HepG2 (cell line): ENCODE results near the gene GPR31. TPM values are rescaled to one million over a fixed set of nuclear protein-coding genes. Genes with fewer than 3 reads are reported as not detected.

Source experiments
- FLYWCH1 ChIP-seq: sonication (generic); formaldehyde crosslinking; IDR thresholded peaks from 2 replicates; pipeline ENCODE4 v1.8.1; 2023; ENCODE audit warnings: mild to moderate bottlenecking, missing genetic modification reagents
- GABPB1 ChIP-seq: IDR thresholded peaks from 2 replicates; pipeline ENCODE4 v1.6.1; 2016; ENCODE audit warnings: mild to moderate bottlenecking, missing genetic modification reagents, moderate library complexity, missing compliant biosample characterization
- HNRNPUL1 ChIP-seq: fragments of 200-400 bp; formaldehyde crosslinking; IDR thresholded peaks from 2 replicates; pipeline ENCODE4 v1.6.1; 2017; ENCODE audit warnings: low read depth, mild to moderate bottlenecking, low read length, moderate library complexity
- KAT8 ChIP-seq: IDR thresholded peaks from 2 replicates; pipeline ENCODE4 v1.6.1; 2016; ENCODE audit warnings: missing genetic modification reagents, missing compliant biosample characterization
- LCORL ChIP-seq, 2 experiments: fragments of 450-650 bp in 1 of 2; sonication (generic) in 1 of 2; formaldehyde crosslinking in 1 of 2; IDR thresholded peaks; 2 replicates each; pipeline versions ENCODE4 v1.5.0 to v1.6.1; 2017 to 2020; ENCODE audit warnings: antibody characterized with exemption in 1 of 2, missing genetic modification reagents in 1 of 2
- MAFF ChIP-seq: IDR thresholded peaks from 2 replicates; pipeline ENCODE4 v1.6.1; 2011; ENCODE audit warnings: low read depth, low read length, improper control_type of control experiment
- MED1 ChIP-seq: sonication (generic); formaldehyde crosslinking; IDR thresholded peaks from 2 replicates; pipeline ENCODE4 v1.4.0; 2020; ENCODE audit warnings: missing genetic modification reagents
- NFE2 ChIP-seq: sonication (generic); formaldehyde crosslinking; IDR thresholded peaks from 2 replicates; pipeline ENCODE4 v1.4.0; 2020; ENCODE audit warnings: missing genetic modification reagents
- PITX1 ChIP-seq: sonication (generic); formaldehyde crosslinking; IDR thresholded peaks from 2 replicates; pipeline ENCODE4 v1.5.1; 2020; ENCODE audit warnings: mild to moderate bottlenecking, missing genetic modification reagents
- SIN3B ChIP-seq: fragments of 150-350 bp; IDR thresholded peaks from 2 replicates; pipeline ENCODE4 v1.6.1; 2014; ENCODE audit warnings: low read length
- SKI ChIP-seq: fragments of 450-650 bp; IDR thresholded peaks from one replicate; pipeline ENCODE4 v1.6.1; 2018; ENCODE audit warnings: mild to moderate bottlenecking; ENCODE audit not compliant: partially characterized antibody
- SMAD3 ChIP-seq: sonication (generic); formaldehyde crosslinking; IDR thresholded peaks from 2 replicates; pipeline ENCODE4 v1.4.0; 2020; ENCODE audit warnings: missing genetic modification reagents
- SMC3 ChIP-seq: IDR thresholded peaks from 2 replicates; pipeline ENCODE4 v1.6.1; 2011; ENCODE audit warnings: low read length, improper control_type of control experiment
- SP4 ChIP-seq: sonication (generic); formaldehyde crosslinking; IDR thresholded peaks from 2 replicates; pipeline ENCODE4 v1.8.1; 2023; ENCODE audit warnings: mild to moderate bottlenecking, missing genetic modification reagents
- SPEN ChIP-seq: sonication (generic); formaldehyde crosslinking; IDR thresholded peaks from 2 replicates; pipeline ENCODE4 v1.5.1; 2020; ENCODE audit warnings: low read depth, mild to moderate bottlenecking, missing genetic modification reagents
- ZBTB42 ChIP-seq: sonication (generic); formaldehyde crosslinking; IDR thresholded peaks from 2 replicates; pipeline ENCODE4 v1.5.0; 2020; ENCODE audit warnings: mild to moderate bottlenecking, missing genetic modification reagents
- ZMYM3 ChIP-seq: sonication (generic); formaldehyde crosslinking; IDR thresholded peaks from 2 replicates; pipeline ENCODE4 v1.5.1; 2020; ENCODE audit warnings: mild to moderate bottlenecking, missing genetic modification reagents
- ZNF232 ChIP-seq: sonication (generic); formaldehyde crosslinking; IDR thresholded peaks from 2 replicates; pipeline ENCODE4 v1.4.0; 2020; ENCODE audit warnings: missing genetic modification reagents, borderline replicate concordance
- ZNF589 ChIP-seq: sonication (generic); formaldehyde crosslinking; conservative IDR thresholded peaks from 2 replicates; pipeline ENCODE4 v1.8.0; 2022; ENCODE audit warnings: mild to moderate bottlenecking, moderate library complexity, missing genetic modification reagents
- ZNF839 ChIP-seq: sonication (generic); formaldehyde crosslinking; IDR thresholded peaks from 2 replicates; pipeline ENCODE4 v1.4.0; 2020; ENCODE audit warnings: missing genetic modification reagents, mild to moderate bottlenecking, borderline replicate concordance
- ZZZ3 ChIP-seq: sonication (generic); formaldehyde crosslinking; IDR thresholded peaks from 2 replicates; pipeline ENCODE4 v1.4.0; 2020; ENCODE audit warnings: missing genetic modification reagents, mild to moderate bottlenecking, borderline replicate concordance
- polyA plus RNA-seq, 8 experiments: library from polyadenylated mRNA; depleted of rRNA in 3 of 8; stranded (reverse) in 7 of 8; unstranded in 1 of 8; fragments of >200 nt; fragmentation: Illumina TruSeq in 4 of 8; extraction: Trizol in 4 of 8; gene quantifications; 2 replicates each; pipeline versions ENCODE4 v1.2.1 to v1.2.3, GENCODE V29; 2011 to 2016; ENCODE audit warnings: low read depth in 4 of 8, missing spikeins in 1 of 8, mixed read lengths in 1 of 8; ENCODE audit not compliant: insufficient read depth in 1 of 8
- total RNA-seq, 5 experiments: library from RNA; depleted of rRNA; stranded (reverse); fragments of >200 nt; fragmentation: Illumina TruSeq; extraction: Trizol; gene quantifications; 2 replicates each; pipeline ENCODE4 v1.2.3, GENCODE V29; 2016; ENCODE audit warnings: low read depth in 1 of 5
- TF ChIP-seq, protein P1 (sequence below): sonication (generic); formaldehyde crosslinking; IDR thresholded peaks from 2 replicates; pipeline ENCODE4 v1.4.0; 2020; ENCODE audit warnings: mild to moderate bottlenecking, missing genetic modification reagents, borderline replicate concordance
- TF ChIP-seq, protein P2 (sequence below): sonication (generic); formaldehyde crosslinking; IDR thresholded peaks from 2 replicates; pipeline ENCODE4 v1.5.0; 2020; ENCODE audit warnings: mild to moderate bottlenecking, low read depth, missing genetic modification reagents, borderline replicate concordance
- TF ChIP-seq, protein P3 (sequence below): sonication (generic); formaldehyde crosslinking; IDR thresholded peaks from 2 replicates; pipeline ENCODE4 v1.4.0; 2020; ENCODE audit warnings: missing genetic modification reagents

The GPR31 gene
- total and polyA plus RNA-seq, 2 of the 13 experiments (the other 11 are each of a cell fraction or from before 2014, with no cell fraction given) = not detected

DNA sequence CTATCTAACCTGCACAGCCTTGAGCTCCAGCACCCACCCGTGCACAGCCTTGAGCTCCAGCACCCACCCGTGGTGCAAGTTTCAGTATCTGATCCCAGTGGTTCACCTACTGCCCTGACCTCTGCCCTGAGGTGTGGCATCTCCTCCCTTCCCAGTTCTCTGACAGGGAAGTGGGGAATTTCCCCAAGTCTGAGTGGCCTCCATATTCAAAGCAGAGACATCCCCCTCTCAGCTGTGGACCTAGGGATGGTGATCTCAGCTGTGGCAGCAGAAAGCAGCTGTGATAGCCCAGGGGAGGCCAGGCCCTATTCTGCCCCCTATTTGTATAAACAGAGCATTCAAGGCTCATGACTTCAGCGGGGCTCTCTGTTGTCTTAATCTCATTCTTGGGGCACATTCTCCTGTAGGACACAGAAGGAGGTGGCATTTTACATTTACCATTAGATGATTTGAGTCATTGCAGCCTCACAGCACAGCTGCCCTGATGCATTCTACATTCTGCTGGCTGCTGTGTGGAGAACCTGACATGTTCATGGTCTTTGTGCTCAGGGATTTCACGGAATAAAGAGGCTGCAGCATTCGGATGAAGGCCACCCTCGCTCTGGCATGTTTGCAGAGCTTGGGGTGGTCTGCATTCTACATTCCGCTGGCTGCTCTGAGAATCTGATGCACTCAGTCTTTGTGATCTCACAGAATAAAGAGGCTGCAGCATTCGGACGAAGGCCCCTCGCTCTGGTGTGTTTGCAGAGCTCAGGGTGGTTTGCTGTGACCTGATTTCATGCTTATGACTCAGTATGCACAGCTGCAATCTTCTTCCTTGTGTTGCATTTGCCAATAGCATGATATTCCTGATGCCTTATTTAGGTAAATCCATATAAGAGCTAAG, 16.9 kb downstream of the GPR31 start (continued):
- TF ChIP-seq, protein P1, sequence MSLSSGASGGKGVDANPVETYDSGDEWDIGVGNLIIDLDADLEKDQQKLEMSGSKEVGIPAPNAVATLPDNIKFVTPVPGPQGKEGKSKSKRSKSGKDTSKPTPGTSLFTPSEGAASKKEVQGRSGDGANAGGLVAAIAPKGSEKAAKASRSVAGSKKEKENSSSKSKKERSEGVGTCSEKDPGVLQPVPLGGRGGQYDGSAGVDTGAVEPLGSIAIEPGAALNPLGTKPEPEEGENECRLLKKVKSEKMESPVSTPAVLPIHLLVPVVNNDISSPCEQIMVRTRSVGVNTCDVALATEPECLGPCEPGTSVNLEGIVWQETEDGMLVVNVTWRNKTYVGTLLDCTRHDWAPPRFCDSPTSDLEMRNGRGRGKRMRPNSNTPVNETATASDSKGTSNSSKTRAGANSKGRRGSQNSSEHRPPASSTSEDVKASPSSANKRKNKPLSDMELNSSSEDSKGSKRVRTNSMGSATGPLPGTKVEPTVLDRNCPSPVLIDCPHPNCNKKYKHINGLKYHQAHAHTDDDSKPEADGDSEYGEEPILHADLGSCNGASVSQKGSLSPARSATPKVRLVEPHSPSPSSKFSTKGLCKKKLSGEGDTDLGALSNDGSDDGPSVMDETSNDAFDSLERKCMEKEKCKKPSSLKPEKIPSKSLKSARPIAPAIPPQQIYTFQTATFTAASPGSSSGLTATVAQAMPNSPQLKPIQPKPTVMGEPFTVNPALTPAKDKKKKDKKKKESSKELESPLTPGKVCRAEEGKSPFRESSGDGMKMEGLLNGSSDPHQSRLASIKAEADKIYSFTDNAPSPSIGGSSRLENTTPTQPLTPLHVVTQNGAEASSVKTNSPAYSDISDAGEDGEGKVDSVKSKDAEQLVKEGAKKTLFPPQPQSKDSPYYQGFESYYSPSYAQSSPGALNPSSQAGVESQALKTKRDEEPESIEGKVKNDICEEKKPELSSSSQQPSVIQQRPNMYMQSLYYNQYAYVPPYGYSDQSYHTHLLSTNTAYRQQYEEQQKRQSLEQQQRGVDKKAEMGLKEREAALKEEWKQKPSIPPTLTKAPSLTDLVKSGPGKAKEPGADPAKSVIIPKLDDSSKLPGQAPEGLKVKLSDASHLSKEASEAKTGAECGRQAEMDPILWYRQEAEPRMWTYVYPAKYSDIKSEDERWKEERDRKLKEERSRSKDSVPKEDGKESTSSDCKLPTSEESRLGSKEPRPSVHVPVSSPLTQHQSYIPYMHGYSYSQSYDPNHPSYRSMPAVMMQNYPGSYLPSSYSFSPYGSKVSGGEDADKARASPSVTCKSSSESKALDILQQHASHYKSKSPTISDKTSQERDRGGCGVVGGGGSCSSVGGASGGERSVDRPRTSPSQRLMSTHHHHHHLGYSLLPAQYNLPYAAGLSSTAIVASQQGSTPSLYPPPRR (CRISPR knock-in tag) = peak; percentile 55
- 0 out of 2 replicates have a peak, but pooled peaks have one; percentile 7 for TF ChIP-seq ZBTB42 (CRISPR knock-in tag)
- TF ChIP-seq, protein P2, sequence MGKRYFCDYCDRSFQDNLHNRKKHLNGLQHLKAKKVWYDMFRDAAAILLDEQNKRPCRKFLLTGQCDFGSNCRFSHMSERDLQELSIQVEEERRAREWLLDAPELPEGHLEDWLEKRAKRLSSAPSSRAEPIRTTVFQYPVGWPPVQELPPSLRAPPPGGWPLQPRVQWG (CRISPR knock-in tag) = no peak
- TF ChIP-seq ZZZ3 = no peak
- peak; percentile 69 for TF ChIP-seq SKI
- no peak for TF ChIP-seq SP4 (CRISPR knock-in tag)
- no peak for TF ChIP-seq FLYWCH1 (CRISPR knock-in tag)
- TF ChIP-seq, protein P3, sequence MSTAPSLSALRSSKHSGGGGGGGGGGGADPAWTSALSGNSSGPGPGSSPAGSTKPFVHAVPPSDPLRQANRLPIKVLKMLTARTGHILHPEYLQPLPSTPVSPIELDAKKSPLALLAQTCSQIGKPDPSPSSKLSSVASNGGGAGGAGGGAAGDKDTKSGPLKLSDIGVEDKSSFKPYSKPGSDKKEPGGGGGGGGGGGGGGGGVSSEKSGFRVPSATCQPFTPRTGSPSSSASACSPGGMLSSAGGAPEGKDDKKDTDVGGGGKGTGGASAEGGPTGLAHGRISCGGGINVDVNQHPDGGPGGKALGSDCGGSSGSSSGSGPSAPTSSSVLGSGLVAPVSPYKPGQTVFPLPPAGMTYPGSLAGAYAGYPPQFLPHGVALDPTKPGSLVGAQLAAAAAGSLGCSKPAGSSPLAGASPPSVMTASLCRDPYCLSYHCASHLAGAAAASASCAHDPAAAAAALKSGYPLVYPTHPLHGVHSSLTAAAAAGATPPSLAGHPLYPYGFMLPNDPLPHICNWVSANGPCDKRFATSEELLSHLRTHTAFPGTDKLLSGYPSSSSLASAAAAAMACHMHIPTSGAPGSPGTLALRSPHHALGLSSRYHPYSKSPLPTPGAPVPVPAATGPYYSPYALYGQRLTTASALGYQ (CRISPR knock-in tag) = peak; percentile 71; the same call in 1 of the 2 replicates
- 0 out of 2 replicates have a peak, but pooled peaks have one; percentile 51 for TF ChIP-seq ZNF839
- TF ChIP-seq NFE2 (CRISPR knock-in tag) = no peak
- TF ChIP-seq MED1 (CRISPR knock-in tag) = peak; percentile 80
- TF ChIP-seq PITX1 (CRISPR knock-in tag) = peak; percentile 46
- 0 out of 2 replicates have a peak, but pooled peaks have one; percentile 4 for TF ChIP-seq MAFF
- TF ChIP-seq HNRNPUL1 = no peak
- no peak for TF ChIP-seq ZNF589 (CRISPR knock-in tag)
- no peak for TF ChIP-seq SMAD3 (CRISPR knock-in tag)
- TF ChIP-seq KAT8 (CRISPR knock-in tag) = peak; percentile 65
- no peak for TF ChIP-seq GABPB1
- peak; percentile 47; the same call in 1 of the 2 replicates for TF ChIP-seq ZMYM3 (CRISPR knock-in tag)
- TF ChIP-seq LCORL (IDR thresholded peaks at IDR 0.05) = no peak
- TF ChIP-seq LCORL (CRISPR knock-in tag; IDR thresholded peaks at IDR 0.05) = peak; percentile 68
- 0 out of 2 replicates have a peak, but pooled peaks have one; percentile 53 for TF ChIP-seq ZNF232 (CRISPR knock-in tag)
- TF ChIP-seq SMC3 = peak; percentile 25; the same call in 1 of the 2 replicates
- no peak for TF ChIP-seq SIN3B
- TF ChIP-seq SPEN (CRISPR knock-in tag) = no peak
